Mesendoderm (in vitro differentiated cells): ENCODE data around the gene MUC21.

ENCODE experiments used
- DNase-seq: peaks from one replicate; pipeline ENCODE4 v3.0.0; 2013
- H2AK5ac ChIP-seq: 2 replicates; pipeline ENCODE4 v1.6.1; 2013; ENCODE audit warnings: low read length, inconsistent platforms
- H2BK120ac ChIP-seq: 2 replicates; pipeline ENCODE4 v1.6.1; 2013; ENCODE audit warnings: low read depth, mild to moderate bottlenecking, low read length, moderate library complexity, mixed read lengths
- H2BK15ac ChIP-seq: replicated peaks from 2 replicates; pipeline ENCODE4 v1.6.1; 2013; ENCODE audit warnings: low read depth, mild to moderate bottlenecking, moderate library complexity
- H2BK5ac ChIP-seq: 2 replicates; pipeline ENCODE4 v1.6.1; 2013; ENCODE audit warnings: low read length, inconsistent platforms
- H3K18ac ChIP-seq: 2 replicates; pipeline ENCODE4 v1.6.1; 2013; ENCODE audit warnings: mild to moderate bottlenecking, low read length, mixed read lengths
- H3K23ac ChIP-seq: one replicate; pipeline ENCODE4 v1.6.1; 2013; ENCODE audit warnings: low read length
- H3K27ac ChIP-seq: 2 replicates; pipeline ENCODE4 v1.5.1; 2013; ENCODE audit warnings: low read depth, mild to moderate bottlenecking, inconsistent platforms, low read length, moderate library complexity
- H3K27me3 ChIP-seq: 2 replicates; pipeline ENCODE4 v1.6.1; 2013; ENCODE audit warnings: low read length, control low read depth, mild to moderate bottlenecking, inconsistent platforms; ENCODE audit not compliant: insufficient read depth, poor library complexity
- H3K36me3 ChIP-seq: 2 replicates; pipeline ENCODE4 v1.6.1; 2013; ENCODE audit warnings: low read length, inconsistent platforms; ENCODE audit not compliant: control insufficient read depth, insufficient read depth
- H3K4ac ChIP-seq: one replicate; pipeline ENCODE4 v1.6.1; 2013; ENCODE audit warnings: low read depth, mild to moderate bottlenecking, low read length, moderate library complexity
- H3K4me1 ChIP-seq: 2 replicates; pipeline ENCODE4 v1.6.1; 2013; ENCODE audit warnings: low read depth, low read length, inconsistent platforms; ENCODE audit not compliant: control insufficient read depth
- H3K4me2 ChIP-seq: 2 replicates; pipeline ENCODE4 v1.6.1; 2013; ENCODE audit warnings: low read length
- H3K4me3 ChIP-seq: 2 replicates; pipeline ENCODE4 v1.5.1; 2013; ENCODE audit warnings: mild to moderate bottlenecking, low read length
- H3K56ac ChIP-seq: one replicate; pipeline ENCODE4 v1.6.1; 2013; ENCODE audit warnings: low read length
- H3K79me1 ChIP-seq: 2 replicates; pipeline ENCODE4 v1.6.1; 2013; ENCODE audit warnings: low read length, inconsistent platforms
- H3K79me2 ChIP-seq: 2 replicates; pipeline ENCODE4 v1.6.1; 2013; ENCODE audit warnings: mild to moderate bottlenecking, low read length; ENCODE audit not compliant: control insufficient read depth, insufficient read depth
- H3K9ac ChIP-seq: 2 replicates; pipeline ENCODE4 v1.6.1; 2013; ENCODE audit warnings: low read length, inconsistent platforms
- H4K5ac ChIP-seq: one replicate; pipeline ENCODE4 v1.6.1; 2013; ENCODE audit warnings: low read length
- H4K8ac ChIP-seq: one replicate; pipeline ENCODE4 v1.6.1; 2013; ENCODE audit warnings: low read depth, mild to moderate bottlenecking, control low read depth, low read length, moderate library complexity
- WGBS: extraction: QIAGEN DNeasy Blood & Tissue Kit; methylation state at CpG from one replicate; pipeline ENCODE4 v1.1.7; 2013; ENCODE audit warnings: low lambda C conversion rate, missing lambda C conversion rate; ENCODE audit not compliant: insufficient coverage; ENCODE audit errors: extremely low coverage; 5-methylcytosine and 5-hydroxymethylcytosine counted together

Gene MUC21

DNA sequence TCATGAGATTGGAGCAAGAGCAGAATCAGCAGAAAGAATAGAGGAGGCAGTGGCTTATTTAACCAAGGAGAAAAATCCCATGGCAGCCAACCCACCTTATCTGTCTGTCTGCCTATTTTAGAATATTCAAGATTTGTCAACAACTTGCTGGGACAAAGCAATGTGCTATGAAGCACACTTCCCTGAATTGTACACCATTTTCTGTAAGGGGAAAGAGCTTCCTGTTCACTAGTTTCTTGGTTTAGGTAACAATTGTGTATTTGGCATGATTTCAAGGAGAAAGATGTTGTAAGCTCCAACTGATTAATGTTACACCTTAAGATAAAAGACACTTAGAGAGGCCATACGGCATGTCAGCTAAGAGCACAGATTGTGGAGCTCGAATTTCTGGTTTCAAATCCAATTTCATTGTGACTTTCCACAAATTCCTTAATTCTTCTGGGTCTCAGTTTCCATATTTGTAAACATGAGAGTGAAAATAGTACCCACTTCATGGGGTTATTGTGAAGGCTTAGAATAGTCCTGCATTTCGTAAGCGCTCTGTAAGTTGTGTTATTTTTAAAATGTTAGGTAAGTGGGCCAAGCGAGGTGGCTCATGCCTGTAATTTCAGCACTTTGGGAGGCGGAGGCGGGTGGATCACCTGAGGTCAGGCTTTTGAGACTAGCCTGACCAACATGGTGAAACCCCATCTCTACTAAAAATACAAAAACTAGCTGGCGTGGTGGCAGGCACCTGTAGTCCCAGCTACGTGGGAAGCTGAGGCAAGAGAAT lies 21.9 kb downstream of the MUC21 start:
- Histone ChIP-seq H3K4me3 (no peak overlapping the region), H3K79me1 (no peaks in the 10 kb centered on the region), H3K4ac (no peak overlapping the region), H3K4me1 (no peaks in the 10 kb centered on the region), H4K5ac (no peak overlapping the region), H3K79me2 (no peaks in the 10 kb centered on the region), H3K23ac (no peak overlapping the region), H3K27ac (no peak overlapping the region), H3K9ac (no peak overlapping the region), H2BK15ac (no peak overlapping the region), H3K27me3 (no peaks in the 10 kb centered on the region), H4K8ac (no peak overlapping the region), H3K36me3 (no peaks in the 10 kb centered on the region), H3K18ac (no peak overlapping the region), H3K56ac (no peak overlapping the region), H3K4me2 (no peak overlapping the region), H2AK5ac (no peak overlapping the region), H2BK5ac (no peak overlapping the region), H2BK120ac (no peak overlapping the region)
- WGBS, result no CpG with 5 or more reads among the region's 9 CpGs
- DNase-seq, result no peak

DNA sequence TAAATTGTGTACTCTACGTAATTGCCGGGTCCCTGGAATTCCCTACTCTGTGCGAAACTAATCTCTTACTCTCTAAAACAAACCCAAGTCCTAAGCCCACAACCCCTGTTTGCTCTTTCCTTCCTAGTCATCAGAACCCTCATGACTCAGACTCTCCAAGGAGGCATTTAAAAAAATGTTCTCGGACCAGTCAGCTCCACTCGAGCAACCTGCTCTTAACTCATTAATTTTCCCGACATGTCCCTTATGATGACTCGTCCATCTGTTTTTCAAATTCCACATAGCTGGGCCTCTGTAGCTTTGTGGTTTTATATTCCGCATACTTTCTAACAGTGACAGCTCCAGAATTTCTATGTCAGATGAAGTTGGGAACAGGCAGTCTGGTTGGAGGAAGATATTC lies 24.2 kb downstream of the MUC21 start:
- no peak overlapping the region for H3K27ac ChIP-seq
- H3K9ac ChIP-seq, result no peak overlapping the region
- no peak for DNase-seq
- WGBS, result no CpG with 5 or more reads among the region's 8 CpGs
- no peaks in the 10 kb centered on the region for H3K4me1 ChIP-seq
- H3K4me3 ChIP-seq, result no peak overlapping the region
- no peak overlapping the region for H2AK5ac ChIP-seq
- no peak overlapping the region for H3K23ac ChIP-seq
- no peaks in the 10 kb centered on the region for H3K36me3 ChIP-seq
- no peak overlapping the region for H2BK5ac ChIP-seq
- H3K4ac ChIP-seq, result no peak overlapping the region
- no peak overlapping the region for H3K4me2 ChIP-seq
- H3K79me2 ChIP-seq, result no peaks in the 10 kb centered on the region
- H2BK120ac ChIP-seq, result no peak overlapping the region
- no peak overlapping the region for H4K5ac ChIP-seq
- no peak overlapping the region for H2BK15ac ChIP-seq
- no peak overlapping the region for H4K8ac ChIP-seq
- no peaks in the 10 kb centered on the region for H3K79me1 ChIP-seq
- H3K27me3 ChIP-seq, result no peaks in the 10 kb centered on the region
- H3K18ac ChIP-seq, result no peak overlapping the region
- H3K56ac ChIP-seq, result no peak overlapping the region

GRCh38 chr6:31008165-31008564 lies 24.6 kb downstream of the MUC21 start:
- no peak overlapping the region for H3K4me2 ChIP-seq
- no peak overlapping the region for H4K5ac ChIP-seq
- H3K36me3 ChIP-seq, result no peaks in the 10 kb centered on the region
- no peak overlapping the region for H3K9ac ChIP-seq
- H3K4ac ChIP-seq, result no peak overlapping the region
- no peaks in the 10 kb centered on the region for H3K79me2 ChIP-seq
- H2BK5ac ChIP-seq, result no peak overlapping the region
- no peak overlapping the region for H2BK120ac ChIP-seq
- H3K4me3 ChIP-seq, result no peak overlapping the region
- no peak overlapping the region for H3K56ac ChIP-seq
- no peak overlapping the region for H2AK5ac ChIP-seq
- no peak overlapping the region for H4K8ac ChIP-seq
- H3K27me3 ChIP-seq, result no peaks in the 10 kb centered on the region
- no peaks in the 10 kb centered on the region for H3K79me1 ChIP-seq
- H3K18ac ChIP-seq, result no peak overlapping the region
- no peak overlapping the region for H3K27ac ChIP-seq
- no peaks in the 10 kb centered on the region for H3K4me1 ChIP-seq
- DNase-seq, result peak; percentile 16
- no peak overlapping the region for H2BK15ac ChIP-seq
- no peak overlapping the region for H3K23ac ChIP-seq
- no CpG with 5 or more reads among the region's 4 CpGs for WGBS

DNA sequence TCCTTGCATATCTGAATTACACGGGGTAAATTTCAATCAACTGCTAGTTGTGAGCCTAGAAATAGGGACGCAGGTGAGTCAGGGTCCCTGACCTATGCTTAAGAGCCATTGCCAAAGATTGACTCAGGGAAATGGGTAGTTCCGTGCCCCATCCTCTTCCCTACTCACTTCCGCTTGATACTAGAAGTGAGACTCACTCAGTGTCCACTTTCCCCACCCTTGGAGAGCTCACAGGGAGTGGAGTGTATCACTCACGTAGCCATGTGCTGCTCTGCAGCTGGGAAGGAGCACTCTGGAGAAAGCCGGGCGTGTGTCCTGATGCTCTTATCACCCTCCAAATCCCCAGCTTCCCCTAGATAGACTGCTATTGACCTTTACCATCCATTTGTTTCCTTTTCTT lies 26.2 kb downstream of the MUC21 start:
- Histone ChIP-seq H3K27ac (no peak overlapping the region), H3K36me3 (no peaks in the 10 kb centered on the region), H2BK5ac (no peak overlapping the region), H2BK120ac (no peak overlapping the region), H3K18ac (no peak overlapping the region), H3K27me3 (no peaks in the 10 kb centered on the region), H3K4ac (no peak overlapping the region), H4K8ac (no peak overlapping the region), H3K56ac (no peak overlapping the region), H4K5ac (no peak overlapping the region), H3K4me1 (no peaks in the 10 kb centered on the region), H3K23ac (peak overlapping the region; percentile 94), H3K79me2 (no peaks in the 10 kb centered on the region), H3K79me1 (no peaks in the 10 kb centered on the region), H3K9ac (no peak overlapping the region), H3K4me2 (no peak overlapping the region), H2AK5ac (no peak overlapping the region), H3K4me3 (no peak overlapping the region), H2BK15ac (no peak overlapping the region)
- no peak for DNase-seq
- no CpG with 5 or more reads among the region's 7 CpGs for WGBS

- no peak for DNase-seq
- no peak within 1 kb of the TSS for H3K4me3 ChIP-seq
- peak within 1 kb of the TSS; percentile 94 for H3K23ac ChIP-seq
- no peaks in the 10 kb centered on the region for H3K79me2 ChIP-seq
- H3K4me2 ChIP-seq, result no peak within 1 kb of the TSS
- no peak within 1 kb of the TSS for H3K4ac ChIP-seq
- no peak within 1 kb of the TSS for H2AK5ac ChIP-seq
- no peak within 1 kb of the TSS for H4K8ac ChIP-seq
- no peak within 1 kb of the TSS for H2BK120ac ChIP-seq
- no peak within 1 kb of the TSS for H3K18ac ChIP-seq
- no peaks in the 10 kb centered on the region for H3K36me3 ChIP-seq
- no peaks in the 10 kb centered on the region for H3K4me1 ChIP-seq
- H2BK15ac ChIP-seq, result no peak within 1 kb of the TSS
- H3K27me3 ChIP-seq, result no peaks in the 10 kb centered on the region
- no peak within 1 kb of the TSS for H4K5ac ChIP-seq
- no CpG with 5 or more reads among the region's 4 CpGs for WGBS
- H3K79me1 ChIP-seq, result no peaks in the 10 kb centered on the region
- no peak within 1 kb of the TSS for H2BK5ac ChIP-seq
- H3K27ac ChIP-seq, result no peak within 1 kb of the TSS
- H3K9ac ChIP-seq, result no peak within 1 kb of the TSS
- H3K56ac ChIP-seq, result no peak within 1 kb of the TSS
Observed at GRCh38 chr6:31010393-31011060, 27.0 kb downstream of the MUC21 start, which contains the start of gene MUC22. TSS of gene MUC22 (plus strand) at chr6:31010474. CDS start at chr6:31010707, 233 bp downstream.
